Measurements from ENCODE around the gene CHORDC1.

GRCh38 chr11:90176069-90176468 lies 46.8 kb downstream of the CHORDC1 start:
- TF ChIP-seq, protein P1, sequence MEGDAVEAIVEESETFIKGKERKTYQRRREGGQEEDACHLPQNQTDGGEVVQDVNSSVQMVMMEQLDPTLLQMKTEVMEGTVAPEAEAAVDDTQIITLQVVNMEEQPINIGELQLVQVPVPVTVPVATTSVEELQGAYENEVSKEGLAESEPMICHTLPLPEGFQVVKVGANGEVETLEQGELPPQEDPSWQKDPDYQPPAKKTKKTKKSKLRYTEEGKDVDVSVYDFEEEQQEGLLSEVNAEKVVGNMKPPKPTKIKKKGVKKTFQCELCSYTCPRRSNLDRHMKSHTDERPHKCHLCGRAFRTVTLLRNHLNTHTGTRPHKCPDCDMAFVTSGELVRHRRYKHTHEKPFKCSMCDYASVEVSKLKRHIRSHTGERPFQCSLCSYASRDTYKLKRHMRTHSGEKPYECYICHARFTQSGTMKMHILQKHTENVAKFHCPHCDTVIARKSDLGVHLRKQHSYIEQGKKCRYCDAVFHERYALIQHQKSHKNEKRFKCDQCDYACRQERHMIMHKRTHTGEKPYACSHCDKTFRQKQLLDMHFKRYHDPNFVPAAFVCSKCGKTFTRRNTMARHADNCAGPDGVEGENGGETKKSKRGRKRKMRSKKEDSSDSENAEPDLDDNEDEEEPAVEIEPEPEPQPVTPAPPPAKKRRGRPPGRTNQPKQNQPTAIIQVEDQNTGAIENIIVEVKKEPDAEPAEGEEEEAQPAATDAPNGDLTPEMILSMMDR (IDR thresholded peaks at IDR 0.05): no peak
- no peak for TF ChIP-seq ZFX (IDR thresholded peaks at IDR 0.05; ENCODE audit: borderline replicate concordance)

Measured in 22Rv1 (cell line).